Colonic mucosa (tissue), 4 donors: Measurements from ENCODE around the gene INPP4A. TPM values are rescaled to one million over a fixed set of nuclear protein-coding genes. Genes with fewer than 3 reads are reported as not detected.

Source experiments
- DNase-seq: peaks from one replicate; pipeline ENCODE4 v3.0.0-alpha.2; 2020
- H3K27ac ChIP-seq: fragments of 200-600 bp; one replicate; pipeline ENCODE4 v1.8.0; 2021
- H3K27me3 ChIP-seq: fragments of 200-600 bp; one replicate; pipeline ENCODE4 v1.8.0; 2021
- H3K36me3 ChIP-seq: fragments of 200-600 bp; one replicate; pipeline ENCODE4 v1.8.0; 2021
- H3K4me1 ChIP-seq: fragments of 200-600 bp; one replicate; pipeline ENCODE4 v1.8.0; 2021; ENCODE audit warnings: mild to moderate bottlenecking
- H3K4me3 ChIP-seq: fragments of 200-600 bp; one replicate; pipeline ENCODE4 v1.8.0; 2021
- H3K9ac ChIP-seq, 2 donors: one replicate each; pipeline ENCODE4 v1.7.0; 2013; ENCODE audit warnings: control low read depth in 2 of 2, low read depth in 2 of 2, low read length in 2 of 2
- H3K9me3 ChIP-seq: fragments of 200-600 bp; one replicate; pipeline ENCODE4 v1.8.0; 2021
- CTCF ChIP-seq: fragments of 200-600 bp; IDR thresholded peaks from one replicate; pipeline ENCODE4 v1.8.0; 2022; ENCODE audit warnings: antibody characterized with exemption, mild to moderate bottlenecking
- intact Hi-C: fragments of 100-400 bp; cut with DNase I; formaldehyde crosslinking; loops from one replicate; pipeline ENCODE4 v1.14.1; 2022
- total RNA-seq, 2 donors: library from RNA; stranded (reverse); fragmentation: NEBNext Ultra II Directional in 1 of 2; extraction: Animal tissue kit (Norgen Biotek cat#: 25700) in 1 of 2; gene quantifications; one replicate each; pipeline ENCODE4 v1.2.1, GENCODE V29; 2021
- donor health status: healthy.
- donor health status: DM: no; HTN: no; CAD: no.
- donor health status: DM: no; HTN: no; CAD: no.

INPP4A gene
- total RNA-seq, 2 donors from 2014 or later, result 11.5 to 17.9 TPM

- no peaks in the 10 kb centered on the region for H3K27me3 ChIP-seq
- no peak overlapping the region for H3K4me3 ChIP-seq
- no peak for TF ChIP-seq CTCF
- intact Hi-C loops, result no loop called here
- no peaks in the 10 kb centered on the region for H3K9me3 ChIP-seq
- no peaks in the 10 kb centered on the region for H3K4me1 ChIP-seq
- H3K9ac ChIP-seq, result no peak overlapping the region
- no peaks in the 10 kb centered on the region for H3K36me3 ChIP-seq
- DNase-seq, result no peak
- no peak overlapping the region for H3K27ac ChIP-seq
Observed at GRCh38 chr2:98511981-98512380, 67.3 kb downstream of the INPP4A start.

GRCh38 chr2:98512699-98513098 lies 68.0 kb downstream of the INPP4A start:
- H3K9ac ChIP-seq, result no peak overlapping the region
- intact Hi-C loops, result no loop called here
- H3K27ac ChIP-seq, result no peak overlapping the region
- no peak overlapping the region for H3K4me3 ChIP-seq
- no peaks in the 10 kb centered on the region for H3K27me3 ChIP-seq
- H3K36me3 ChIP-seq, result no peaks in the 10 kb centered on the region
- TF ChIP-seq CTCF, result no peak
- H3K9me3 ChIP-seq, result no peaks in the 10 kb centered on the region
- no peak for DNase-seq
- no peaks in the 10 kb centered on the region for H3K4me1 ChIP-seq

- no peaks in the 10 kb centered on the region for H3K36me3 ChIP-seq
- TF ChIP-seq CTCF, result no peak
- H3K9me3 ChIP-seq, result no peaks in the 10 kb centered on the region
- H3K27me3 ChIP-seq, result no peaks in the 10 kb centered on the region
- no peak overlapping the region for H3K27ac ChIP-seq
- no peak overlapping the region for H3K4me3 ChIP-seq
- H3K4me1 ChIP-seq, result no peaks in the 10 kb centered on the region
- H3K9ac ChIP-seq, result no peak overlapping the region
- no peak for DNase-seq
- intact Hi-C loops, result no loop called here
Observed at GRCh38 chr2:98514096-98514639, 69.5 kb downstream of the INPP4A start.

- no peak for DNase-seq
- no peak overlapping the region for H3K27ac ChIP-seq
Observed at GRCh38 chr2:98514879-98515249, 70.2 kb downstream of the INPP4A start.

GRCh38 chr2:98515250-98515991 lies 70.8 kb downstream of the INPP4A start:
- Histone ChIP-seq H3K36me3 (no peaks in the 10 kb centered on the region), H3K9me3 (no peaks in the 10 kb centered on the region), H3K27me3 (no peaks in the 10 kb centered on the region), H3K4me1 (no peaks in the 10 kb centered on the region), H3K9ac (no peak overlapping the region), H3K4me3 (no peak overlapping the region), H3K27ac (no peak overlapping the region)
- no peak for TF ChIP-seq CTCF
- no peak for DNase-seq
- intact Hi-C loops, result no loop called here

More at GRCh38 chr2:98514879-98515249, 70.2 kb downstream of the INPP4A start:
- Histone ChIP-seq H3K4me3 (no peak overlapping the region), H3K9me3 (no peaks in the 10 kb centered on the region), H3K9ac (no peak overlapping the region), H3K4me1 (no peaks in the 10 kb centered on the region), H3K36me3 (no peaks in the 10 kb centered on the region), H3K27me3 (no peaks in the 10 kb centered on the region)
- intact Hi-C loops, result no loop called here
- no peak for TF ChIP-seq CTCF
